ENCODE results near the gene TRRAP. TPM values are rescaled to one million over a fixed set of nuclear protein-coding genes. Genes with fewer than 3 reads are reported as not detected.

Gene TRRAP
- 10 to 100 TPM; 19.7 to 62.3 (median 31.1) TPM for total RNA-seq

GRCh38 chr7:98878365-98879197, at the start of gene TRRAP:
TSS of gene TRRAP (plus strand) at chr7:98878532. CDS start at chr7:98881151, 2,619 bp downstream.
- no peaks in the 10 kb centered on the region for H3K9me3 ChIP-seq
- no peaks in the 10 kb centered on the region for H3K27me3 ChIP-seq
- intact Hi-C loops (cut with DNase I; ENCODE audit: low total_unique reads), result no loop called here
- H3K4me1 ChIP-seq, result peaks cover 0 to 9% of the 10 kb centered on the region in 2 donors
- H3K36me3 ChIP-seq, result no peaks in the 10 kb centered on the region
- H3K4me3 ChIP-seq, result peak within 1 kb of the TSS; percentile 76 to 89
- peak; percentile 48 to 68 for DNase-seq
- peak within 1 kb of the TSS; percentile 91 to 96 for H3K27ac ChIP-seq
- TF ChIP-seq POLR2A (IDR thresholded peaks at IDR 0.05) (peak in 1 of 2 donors; percentile 47), CTCF (IDR thresholded peaks at IDR 0.05) (peak; percentile 67 to 96 (median 89))

GRCh38 chr7:98830972-98831548, 47.3 kb upstream of the TRRAP start:
- no peak overlapping the region for H3K27ac ChIP-seq
- no peak for DNase-seq
- intact Hi-C loops (cut with DNase I; ENCODE audit: low total_unique reads), result no loop called here

GRCh38 chr7:98831641-98832221, 46.6 kb upstream of the TRRAP start:
- Histone ChIP-seq H3K27me3 (no peaks in the 10 kb centered on the region), H3K27ac (no peak overlapping the region), H3K9me3 (no peaks in the 10 kb centered on the region), H3K4me1 (no peaks in the 10 kb centered on the region), H3K4me3 (no peak overlapping the region), H3K36me3 (no peaks in the 10 kb centered on the region)
- TF ChIP-seq CTCF (IDR thresholded peaks at IDR 0.05), result no peak
- TF ChIP-seq POLR2A (IDR thresholded peaks at IDR 0.05), result no peak
- DNase-seq, result no peak
- intact Hi-C loops (cut with DNase I; ENCODE audit: low total_unique reads), result no loop called here

More at GRCh38 chr7:98830972-98831548, 47.3 kb upstream of the TRRAP start:
- TF ChIP-seq CTCF (IDR thresholded peaks at IDR 0.05) (no peak), POLR2A (IDR thresholded peaks at IDR 0.05) (no peak)
- no peaks in the 10 kb centered on the region for H3K36me3 ChIP-seq
- no peak overlapping the region for H3K4me3 ChIP-seq
- no peaks in the 10 kb centered on the region for H3K9me3 ChIP-seq
- H3K4me1 ChIP-seq, result no peaks in the 10 kb centered on the region
- no peaks in the 10 kb centered on the region for H3K27me3 ChIP-seq

- H3K9me3 ChIP-seq, result no peaks in the 10 kb centered on the region
- intact Hi-C loops (cut with DNase I; ENCODE audit: low total_unique reads), result no loop called here
- H3K4me3 ChIP-seq, result no peak overlapping the region
- no peak overlapping the region for H3K27ac ChIP-seq
- no peaks in the 10 kb centered on the region for H3K27me3 ChIP-seq
- H3K4me1 ChIP-seq, result no peaks in the 10 kb centered on the region
- DNase-seq, result no peak
- H3K36me3 ChIP-seq, result no peaks in the 10 kb centered on the region
- TF ChIP-seq POLR2A (IDR thresholded peaks at IDR 0.05) (no peak), CTCF (IDR thresholded peaks at IDR 0.05) (no peak)
Measured at GRCh38 chr7:98833022-98833421, 45.3 kb upstream of the TRRAP start.

GRCh38 chr7:98834949-98835348, 43.4 kb upstream of the TRRAP start:
- no peak for DNase-seq
- no peak overlapping the region for H3K27ac ChIP-seq
- TF ChIP-seq POLR2A (IDR thresholded peaks at IDR 0.05), result no peak
- TF ChIP-seq CTCF (IDR thresholded peaks at IDR 0.05), result no peak
- H3K4me3 ChIP-seq, result no peak overlapping the region
- no peaks in the 10 kb centered on the region for H3K9me3 ChIP-seq
- intact Hi-C loops (cut with DNase I; ENCODE audit: low total_unique reads), result no loop called here
- no peaks in the 10 kb centered on the region for H3K4me1 ChIP-seq
- H3K27me3 ChIP-seq, result no peaks in the 10 kb centered on the region
- no peaks in the 10 kb centered on the region for H3K36me3 ChIP-seq
